Activated CD4-positive, alpha-beta memory T cell treated with anti-CD3 and anti-CD28 coated beads for 36 hours (primary cell): ENCODE measurements around the gene SKA1. TPM values are rescaled to one million over a fixed set of nuclear protein-coding genes. Genes with fewer than 3 reads are reported as not detected.
"Not testable (repeated sequence)": the region's sequence is repeated elsewhere in the genome, so short reads cannot be mapped to it uniquely, and the experiment has no call there.

Experiments used
- CTCF ChIA-PET: fragments of 350-600 bp; sonication (Branson Sonifier 250); formaldehyde crosslinking; loops from one replicate; lab custom pipeline; 2021; ENCODE audit warnings: antibody characterized with exemption, inconsistent platforms; lab: Charles Lee
- POLR2A ChIA-PET: fragments of 350-600 bp; sonication (Branson Sonifier 250); formaldehyde crosslinking; loops from one replicate; lab custom pipeline; 2021; ENCODE audit warnings: antibody characterized with exemption; lab: Charles Lee
- DNase-seq: peaks from one replicate; pipeline ENCODE4 v3.0.0-alpha.2; 2020
- H3K27ac Mint-ChIP-seq: one replicate; pipeline ENCODE4 v1.8.0; 2021; ENCODE audit warnings: mixed read lengths
- H3K27me3 Mint-ChIP-seq: one replicate; pipeline ENCODE4 v1.8.0; 2021; ENCODE audit warnings: mixed read lengths
- H3K36me3 Mint-ChIP-seq: one replicate; pipeline ENCODE4 v1.8.0; 2021; ENCODE audit warnings: mixed read lengths
- H3K4me1 Mint-ChIP-seq: one replicate; pipeline ENCODE4 v1.8.0; 2021; ENCODE audit warnings: low read depth, mixed read lengths
- H3K4me3 Mint-ChIP-seq: one replicate; pipeline ENCODE4 v1.8.0; 2021; ENCODE audit warnings: mild to moderate bottlenecking, mixed read lengths
- H3K9me3 Mint-ChIP-seq: one replicate; pipeline ENCODE4 v1.8.0; 2021; ENCODE audit warnings: mixed read lengths
- intact Hi-C: fragments of 100-400 bp; cut with micrococcal nuclease; formaldehyde crosslinking; loops from one replicate; pipeline ENCODE4 v1.15.1; 2023
- total RNA-seq, 2 experiments: library from RNA; stranded (reverse); gene quantifications; one replicate each; pipeline ENCODE4 v1.2.3, GENCODE V29; 2021

Gene SKA1
- total RNA-seq, 2 experiments from 2014 or later: 44.2 to 46.0 TPM

DNA sequence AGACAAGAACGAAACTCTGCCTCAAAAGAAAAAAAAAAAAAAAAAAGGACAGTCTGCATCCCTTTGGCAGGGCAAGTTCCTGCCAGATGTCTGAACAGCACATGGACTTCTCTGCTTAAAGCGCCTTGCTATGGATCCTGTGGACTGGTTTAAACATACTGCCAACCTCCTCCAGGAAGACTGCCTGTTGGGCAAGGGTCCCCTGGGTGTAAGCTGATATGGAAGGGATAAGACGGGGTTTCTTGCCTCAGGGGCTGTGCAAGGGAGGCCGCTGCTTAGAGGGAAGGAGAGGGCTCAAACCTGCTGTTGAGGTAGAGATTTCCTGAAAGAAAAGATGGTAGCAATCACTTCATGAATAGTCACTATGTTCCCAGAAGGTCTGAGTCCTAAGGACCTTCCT, 22.2 kb downstream of the SKA1 start:
- Mint-ChIP-seq H3K27ac (no peak overlapping the region), H3K9me3 (no peaks in the 10 kb centered on the region), H3K36me3 (peaks cover 7% of the 10 kb centered on the region), H3K4me1 (peaks cover 3% of the 10 kb centered on the region), H3K27me3 (peaks cover 20% of the 10 kb centered on the region), H3K4me3 (no peak overlapping the region)
- intact Hi-C loops: no loop called here
- POLR2A ChIA-PET: no interaction called here
- no peak for DNase-seq
- CTCF ChIA-PET: interaction anchor here (0.7 kb wide), 1 partner anchor 94 kb away, joined by 3 read pairs; no protein-coding TSS in a partner anchor

DNA sequence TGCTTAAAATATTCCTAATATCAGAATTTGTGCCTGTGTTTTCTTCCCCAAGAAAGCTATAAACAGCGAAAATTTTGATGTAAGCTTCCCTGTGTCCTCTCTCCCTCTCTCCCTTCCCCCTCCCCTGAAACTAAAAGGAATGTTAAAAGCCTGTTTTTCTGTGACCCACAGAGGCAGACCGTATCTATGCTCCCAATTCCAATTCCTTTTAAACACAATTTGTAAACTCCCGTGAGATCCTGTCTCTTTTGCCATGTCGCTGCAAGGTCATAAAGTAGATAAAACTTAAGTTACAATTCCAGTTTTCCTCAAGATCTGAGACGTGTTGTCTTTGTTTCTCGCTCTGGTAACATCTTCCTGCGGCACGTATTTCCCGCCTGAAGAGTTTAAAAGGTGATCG, 23.3 kb downstream of the SKA1 start:
- peaks cover 3% of the 10 kb centered on the region for H3K4me1 Mint-ChIP-seq
- peaks cover 30% of the 10 kb centered on the region for H3K27me3 Mint-ChIP-seq
- ChIA-PET CTCF (no interaction called here), POLR2A (interaction anchor here (0.6 kb wide), 1 partner anchor 8 kb away, joined by 4 read pairs; no protein-coding TSS in a partner anchor)
- no peak overlapping the region for H3K4me3 Mint-ChIP-seq
- H3K9me3 Mint-ChIP-seq: no peaks in the 10 kb centered on the region
- no peak overlapping the region for H3K27ac Mint-ChIP-seq
- H3K36me3 Mint-ChIP-seq: peaks cover 3% of the 10 kb centered on the region
- intact Hi-C loops: no loop called here
- DNase-seq: no peak

DNA sequence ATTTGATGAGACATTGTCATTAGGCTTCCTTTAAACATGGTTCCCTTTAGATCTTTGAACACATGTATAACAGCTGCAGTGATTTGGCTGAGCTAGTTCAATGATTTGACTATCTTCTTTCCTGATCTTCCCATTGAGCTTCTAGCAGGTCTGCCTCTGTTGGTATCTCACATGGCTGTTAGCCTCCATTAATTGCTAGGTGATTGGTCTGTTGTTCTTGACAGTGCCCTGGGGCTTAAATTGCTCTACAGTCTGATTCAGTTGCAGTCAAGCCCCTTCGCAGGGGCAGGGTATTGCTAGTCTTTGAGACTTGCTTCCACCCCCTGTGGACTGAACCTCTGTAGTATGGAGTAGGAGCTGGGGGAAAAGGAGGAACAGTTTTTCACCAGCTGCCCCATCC, 24.1 kb downstream of the SKA1 start:
- H3K9me3 Mint-ChIP-seq: no peaks in the 10 kb centered on the region
- no peak overlapping the region for H3K27ac Mint-ChIP-seq
- DNase-seq: no peak
- H3K4me3 Mint-ChIP-seq: no peak overlapping the region
- ChIA-PET POLR2A (no interaction called here), CTCF (no interaction called here)
- H3K4me1 Mint-ChIP-seq: peaks cover 3% of the 10 kb centered on the region
- H3K36me3 Mint-ChIP-seq: no peaks in the 10 kb centered on the region
- intact Hi-C loops: no loop called here
- peaks cover 34% of the 10 kb centered on the region for H3K27me3 Mint-ChIP-seq

DNA sequence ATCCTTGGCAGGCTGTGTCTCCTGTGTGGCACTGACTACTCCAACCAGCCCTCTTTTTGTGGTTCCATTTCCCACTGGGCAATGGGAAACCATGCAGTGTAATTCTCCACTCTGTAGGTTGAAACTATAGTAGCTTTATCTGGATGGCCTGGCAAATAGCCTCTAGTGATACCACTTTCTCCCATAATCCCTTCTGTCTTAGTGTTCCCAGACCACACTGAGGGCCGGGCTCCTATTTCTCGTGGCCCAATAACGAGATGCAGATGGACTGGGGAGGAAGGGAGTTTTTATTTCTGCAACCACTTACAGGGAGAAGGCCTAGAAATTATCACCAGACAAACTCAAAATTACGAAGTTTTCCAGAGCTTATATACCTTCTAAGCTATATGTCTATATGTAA, 24.7 kb downstream of the SKA1 start:
- H3K36me3 Mint-ChIP-seq: no peaks in the 10 kb centered on the region
- intact Hi-C loops: no loop called here
- H3K27ac Mint-ChIP-seq: no peak overlapping the region
- ChIA-PET CTCF (no interaction called here), POLR2A (no interaction called here)
- H3K4me3 Mint-ChIP-seq: no peak overlapping the region
- peaks cover 3% of the 10 kb centered on the region for H3K4me1 Mint-ChIP-seq
- DNase-seq: no peak
- no peaks in the 10 kb centered on the region for H3K9me3 Mint-ChIP-seq
- peaks cover 38% of the 10 kb centered on the region for H3K27me3 Mint-ChIP-seq

DNA sequence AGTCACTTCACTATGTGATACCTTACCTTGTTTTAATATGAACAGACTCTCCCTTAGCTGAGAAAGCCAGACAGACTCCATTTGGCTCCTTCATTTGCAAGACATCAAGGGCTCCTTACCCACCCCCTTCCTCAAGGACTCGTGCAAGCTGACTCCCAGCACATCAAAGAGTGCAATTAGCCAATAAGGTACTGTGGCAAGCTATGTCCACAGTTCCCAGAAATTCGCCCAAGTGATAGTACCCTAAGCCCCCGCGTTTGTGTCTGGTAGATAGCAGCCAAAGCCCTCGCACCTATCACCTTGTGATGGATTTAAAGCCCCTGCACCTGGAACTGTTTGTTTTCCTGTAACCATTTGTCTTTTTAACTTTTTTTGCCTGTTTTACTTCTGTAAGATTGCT, 25.6 kb downstream of the SKA1 start:
- DNase-seq, H3K36me3 Mint-ChIP-seq, H3K27ac Mint-ChIP-seq, CTCF ChIA-PET, H3K9me3 Mint-ChIP-seq, H3K4me1 Mint-ChIP-seq, intact Hi-C loops, H3K4me3 Mint-ChIP-seq, POLR2A ChIA-PET: not testable (repeated sequence)
- peaks cover 42% of the 10 kb centered on the region for H3K27me3 Mint-ChIP-seq

DNA sequence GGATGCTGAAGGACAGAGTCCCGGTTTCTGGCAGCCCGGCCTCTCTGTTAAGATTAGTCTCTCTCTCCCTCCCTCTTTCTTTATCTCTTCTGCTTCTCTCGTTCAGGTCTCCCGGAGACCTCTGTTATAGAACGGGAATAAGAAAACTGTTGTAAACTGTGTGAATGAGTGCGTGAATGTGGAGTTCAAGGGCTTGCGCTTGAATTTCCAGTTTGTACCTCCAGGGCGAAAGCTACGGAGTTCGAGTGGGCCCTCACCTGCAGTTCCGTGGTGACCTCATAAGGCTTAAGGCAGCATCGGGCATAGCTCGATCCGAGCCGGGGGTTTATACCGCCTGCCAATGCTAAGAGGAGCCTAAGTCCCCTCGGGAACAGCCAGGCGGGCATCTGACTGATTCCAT, 26.4 kb downstream of the SKA1 start:
- no peaks in the 10 kb centered on the region for H3K9me3 Mint-ChIP-seq
- intact Hi-C loops: no loop called here
- H3K4me1 Mint-ChIP-seq: peaks cover 3% of the 10 kb centered on the region
- no peak overlapping the region for H3K4me3 Mint-ChIP-seq
- CTCF ChIA-PET: no interaction called here
- H3K27ac Mint-ChIP-seq: no peak overlapping the region
- POLR2A ChIA-PET: no interaction called here
- H3K36me3 Mint-ChIP-seq: no peaks in the 10 kb centered on the region
- peaks cover 48% of the 10 kb centered on the region for H3K27me3 Mint-ChIP-seq
- DNase-seq: no peak

DNA sequence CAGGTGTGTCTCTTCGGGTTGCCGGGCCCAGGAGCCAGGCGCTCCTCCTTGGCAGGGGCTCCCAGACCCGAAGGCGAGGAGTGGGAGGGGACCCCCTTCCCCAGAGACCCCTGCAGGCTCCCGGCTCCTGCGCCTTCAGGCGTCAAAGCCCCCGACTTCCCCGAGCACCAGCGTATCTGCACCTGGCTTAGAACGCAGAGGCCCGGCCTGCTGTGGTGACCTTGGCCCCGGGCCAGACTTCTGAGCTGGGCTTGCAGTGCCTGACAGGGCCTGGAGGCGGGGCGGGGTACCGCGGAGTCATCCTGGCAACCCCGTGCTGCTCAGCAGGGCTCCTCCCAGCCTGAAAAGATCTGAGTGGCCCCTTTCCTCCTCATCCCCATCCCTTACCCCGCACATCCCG, 27.0 kb downstream of the SKA1 start:
- Mint-ChIP-seq H3K27ac (no peak overlapping the region), H3K36me3 (no peaks in the 10 kb centered on the region), H3K9me3 (no peaks in the 10 kb centered on the region), H3K27me3 (peaks cover 48% of the 10 kb centered on the region), H3K4me1 (peaks cover 3% of the 10 kb centered on the region), H3K4me3 (no peak overlapping the region)
- ChIA-PET CTCF (no interaction called here), POLR2A (no interaction called here)
- peak; percentile 17 for DNase-seq
- intact Hi-C loops: no loop called here

DNA sequence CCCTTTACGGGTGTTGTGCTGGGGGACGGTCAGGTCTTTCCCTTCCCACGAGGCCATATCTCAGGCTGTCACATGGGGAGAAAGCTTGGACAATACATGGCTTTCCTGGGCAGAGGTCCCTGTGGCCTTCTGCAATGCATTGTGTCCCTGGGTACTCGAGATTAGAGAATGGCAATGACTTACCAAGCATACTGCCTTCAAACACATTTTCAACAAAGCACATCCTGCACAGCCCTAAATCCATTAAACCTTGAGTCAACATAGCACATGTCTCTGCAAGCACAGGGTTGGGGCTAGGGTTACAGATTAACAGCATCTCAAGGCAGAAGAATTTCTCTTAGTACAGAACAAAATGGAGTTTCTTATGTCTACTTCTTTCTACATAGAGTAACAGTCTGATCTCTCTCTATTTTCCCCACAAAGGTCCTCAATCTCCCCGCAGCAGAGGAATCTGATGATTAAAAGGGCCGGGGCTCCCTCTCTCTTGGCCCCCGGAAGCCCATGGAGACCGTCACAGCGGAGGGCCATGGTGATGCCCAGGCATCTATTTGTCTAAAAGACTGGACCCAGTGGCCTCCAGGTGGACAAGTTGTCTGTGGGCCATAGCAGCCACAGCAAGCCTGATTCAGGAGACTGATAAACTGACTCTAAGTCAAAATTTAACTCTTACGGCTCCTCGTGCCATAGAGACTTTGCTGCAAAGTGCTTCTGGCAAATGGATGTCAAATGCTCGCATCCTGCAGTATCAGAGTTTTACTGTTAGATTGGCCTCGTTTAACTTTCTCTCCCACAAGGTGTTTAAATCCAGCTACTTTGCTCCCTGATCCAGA, 30.1 kb downstream of the SKA1 start:
- H3K4me3 Mint-ChIP-seq, intact Hi-C loops, H3K27ac Mint-ChIP-seq, H3K9me3 Mint-ChIP-seq, H3K4me1 Mint-ChIP-seq, CTCF ChIA-PET, POLR2A ChIA-PET, H3K36me3 Mint-ChIP-seq, DNase-seq: not testable (repeated sequence)
- peaks cover 41% of the 10 kb centered on the region for H3K27me3 Mint-ChIP-seq

DNA sequence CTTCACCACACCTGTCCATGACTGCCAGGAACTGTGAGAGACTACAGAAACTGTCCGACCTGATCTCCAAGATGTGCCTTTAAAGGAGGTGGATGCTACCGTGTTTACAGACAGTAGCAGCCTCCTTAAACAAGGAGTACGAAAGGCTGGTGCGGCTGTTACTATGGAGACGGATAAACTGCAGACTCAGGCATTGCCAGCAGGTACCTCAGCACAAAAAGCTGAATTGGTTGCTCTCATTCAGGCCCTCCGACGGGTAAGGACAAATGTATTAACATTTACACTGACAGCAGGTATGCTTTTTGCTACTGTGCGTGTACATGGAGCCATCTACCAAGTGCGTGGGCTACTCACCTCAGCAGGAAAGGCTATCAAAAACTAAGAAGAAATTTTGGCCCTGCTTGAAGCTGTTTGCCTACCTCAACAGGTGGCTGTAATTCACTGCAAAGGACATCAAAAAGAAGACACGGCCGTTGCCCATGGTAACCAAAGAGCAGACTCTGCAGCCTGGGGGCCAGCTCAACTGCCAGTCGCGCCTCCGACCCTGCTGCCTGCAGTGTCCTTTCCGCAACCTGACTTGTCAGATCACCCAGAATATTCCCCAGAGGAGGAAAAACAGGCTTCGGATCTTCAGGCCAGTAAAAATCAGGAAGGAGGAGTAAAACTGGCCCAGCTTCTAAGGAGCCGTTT, 30.9 kb downstream of the SKA1 start:
- CTCF ChIA-PET: no interaction called here
- H3K27me3 Mint-ChIP-seq: peaks cover 38% of the 10 kb centered on the region
- POLR2A ChIA-PET: no interaction called here

DNA sequence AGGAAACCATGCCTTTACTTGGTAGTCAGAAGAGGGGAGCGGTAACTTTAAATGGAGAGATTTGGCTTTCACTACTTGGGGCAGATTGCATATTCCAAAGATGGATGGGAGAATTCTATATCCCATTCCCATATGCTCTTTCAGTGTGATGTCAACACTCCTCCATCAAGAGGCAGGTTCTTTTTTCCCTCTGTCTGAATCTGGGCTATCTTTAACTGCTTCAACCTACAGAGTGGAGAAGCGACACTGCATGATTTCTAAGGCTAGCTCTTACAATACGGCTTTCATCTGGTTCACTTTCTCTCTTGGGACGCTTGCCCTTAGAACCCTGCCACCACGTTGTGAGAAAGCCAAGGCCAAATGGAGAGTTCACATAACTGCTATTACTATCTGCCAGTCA, 34.4 kb downstream of the SKA1 start:
- Mint-ChIP-seq H3K4me1 (no peaks in the 10 kb centered on the region), H3K27me3 (peaks cover 26% of the 10 kb centered on the region)
- POLR2A ChIA-PET: no interaction called here

More for the DNA sequence above, 30.9 kb downstream of the SKA1 start:
- H3K36me3 Mint-ChIP-seq: no peaks in the 10 kb centered on the region
- H3K4me1 Mint-ChIP-seq: no peaks in the 10 kb centered on the region
- no peak for DNase-seq
- no peaks in the 10 kb centered on the region for H3K9me3 Mint-ChIP-seq
- intact Hi-C loops: no loop called here
- no peak overlapping the region for H3K4me3 Mint-ChIP-seq
- no peak overlapping the region for H3K27ac Mint-ChIP-seq

DNA sequence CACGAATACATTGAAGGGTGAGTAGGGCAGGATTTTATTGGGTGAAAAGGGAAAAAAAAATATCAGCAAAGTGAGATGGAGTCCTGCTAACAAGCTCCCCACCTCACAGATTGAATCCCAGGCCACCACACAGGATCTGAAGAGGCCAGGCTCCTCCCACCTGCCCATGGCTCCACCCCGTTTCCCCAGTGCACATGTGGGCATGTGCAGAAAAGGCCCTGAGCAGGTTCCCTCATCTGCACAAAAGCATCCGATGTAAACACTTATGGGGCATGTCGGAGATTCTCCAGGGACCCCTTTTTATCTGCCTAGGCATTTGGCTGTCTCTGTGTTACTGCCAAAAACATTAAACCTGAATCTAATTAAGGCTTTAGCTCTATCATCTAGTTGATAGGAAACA, 35.2 kb downstream of the SKA1 start:
- Mint-ChIP-seq H3K36me3 (no peaks in the 10 kb centered on the region), H3K27ac (no peak overlapping the region), H3K9me3 (no peaks in the 10 kb centered on the region), H3K4me1 (no peaks in the 10 kb centered on the region), H3K27me3 (peaks cover 21% of the 10 kb centered on the region), H3K4me3 (no peak overlapping the region)
- no peak for DNase-seq
- ChIA-PET POLR2A (no interaction called here), CTCF (no interaction called here)
- intact Hi-C loops: no loop called here

More for the DNA sequence above, 34.4 kb downstream of the SKA1 start:
- Mint-ChIP-seq H3K4me3 (no peak overlapping the region), H3K27ac (no peak overlapping the region), H3K9me3 (no peaks in the 10 kb centered on the region), H3K36me3 (no peaks in the 10 kb centered on the region)
- intact Hi-C loops: no loop called here
- CTCF ChIA-PET: no interaction called here
- no peak for DNase-seq

DNA sequence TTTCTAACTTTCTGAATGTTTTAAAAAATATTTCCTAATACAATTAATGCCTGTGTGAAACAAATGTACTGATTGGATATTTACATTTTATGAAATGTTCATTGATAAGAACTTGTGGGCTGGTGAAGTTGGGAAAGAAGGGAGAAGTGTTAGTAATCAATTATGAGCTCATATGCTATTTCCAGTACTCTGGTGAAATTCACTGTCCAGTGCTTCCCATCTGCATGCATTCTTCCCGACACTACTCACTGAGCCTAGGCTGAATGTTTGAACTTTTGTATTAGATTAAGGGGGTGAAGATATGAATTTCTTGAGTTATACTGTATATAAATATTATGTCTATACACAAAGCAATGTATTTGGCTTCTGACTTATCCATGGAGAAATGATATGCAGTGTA, 36.0 kb downstream of the SKA1 start:
- no peaks in the 10 kb centered on the region for H3K9me3 Mint-ChIP-seq
- POLR2A ChIA-PET: no interaction called here
- no peak for DNase-seq
- H3K27ac Mint-ChIP-seq: no peak overlapping the region
- CTCF ChIA-PET: no interaction called here
- no peak overlapping the region for H3K4me3 Mint-ChIP-seq
- intact Hi-C loops: no loop called here
- peaks cover 15% of the 10 kb centered on the region for H3K27me3 Mint-ChIP-seq
- no peaks in the 10 kb centered on the region for H3K4me1 Mint-ChIP-seq
- H3K36me3 Mint-ChIP-seq: no peaks in the 10 kb centered on the region
